SU-DHL-6 (cell line): ENCODE measurements around the gene SH3RF2.

ENCODE experiments used
- CTCF ChIP-seq: fragments of 200-600 bp; sonication (generic); IDR thresholded peaks from one replicate; pipeline ENCODE4 v1.5.1; 2017; ENCODE audit warnings: antibody characterized with exemption, mild to moderate bottlenecking, low read length, moderate library complexity; ENCODE audit not compliant: insufficient read depth, poor library complexity, severe bottlenecking
- EZH2phosphoT487 ChIP-seq: fragments of 200-600 bp; sonication (generic), shearing (Covaris generic); conservative IDR thresholded peaks from 2 replicates; pipeline ENCODE4 v1.6.1; 2018; ENCODE audit warnings: mild to moderate bottlenecking, antibody characterized with exemption, low read length, moderate library complexity, mixed read lengths

GRCh38 chr5:145918397-145918796 lies 18.0 kb upstream of the SH3RF2 start:
- TF ChIP-seq CTCF (no peak), EZH2phosphoT487 (no peak)
